GM21447 (cell line): ENCODE measurements around the gene NPLOC4.
"Not testable (repeated sequence)": the region's sequence is repeated elsewhere in the genome, so short reads cannot be mapped to it uniquely, and the experiment has no call there.

Experiments used
- ATAC-seq: cut with Tn5 transposase; IDR thresholded peaks from one replicate; pipeline ENCODE4 v1.9.1; 2021; ENCODE audit not compliant: unreplicated experiment

The NPLOC4 gene

GRCh38 chr17:81535480-81536298, 101.2 kb downstream of the NPLOC4 start:
- no peak for ATAC-seq

DNA sequence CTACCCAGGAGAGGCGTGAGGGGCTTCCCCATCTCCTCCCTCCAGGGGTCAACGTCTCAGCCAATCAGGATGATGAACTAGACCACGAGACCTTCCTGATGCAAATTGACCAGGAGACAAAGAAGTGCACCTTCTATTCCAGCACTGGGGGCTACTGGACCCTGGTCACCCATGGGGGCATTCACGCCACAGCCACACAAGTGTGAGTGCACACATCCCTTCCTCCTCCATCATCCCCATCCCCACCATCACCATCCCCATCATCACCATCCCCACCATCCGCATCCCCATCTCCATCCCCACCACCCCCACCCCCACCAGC, 101.9 kb downstream of the NPLOC4 start:
- no peak for ATAC-seq

GRCh38 chr17:81534157-81535006, 102.5 kb downstream of the NPLOC4 start:
- ATAC-seq, result no peak

- no peak for ATAC-seq
Measured at GRCh38 chr17:81533339-81534141, 103.4 kb downstream of the NPLOC4 start.

DNA sequence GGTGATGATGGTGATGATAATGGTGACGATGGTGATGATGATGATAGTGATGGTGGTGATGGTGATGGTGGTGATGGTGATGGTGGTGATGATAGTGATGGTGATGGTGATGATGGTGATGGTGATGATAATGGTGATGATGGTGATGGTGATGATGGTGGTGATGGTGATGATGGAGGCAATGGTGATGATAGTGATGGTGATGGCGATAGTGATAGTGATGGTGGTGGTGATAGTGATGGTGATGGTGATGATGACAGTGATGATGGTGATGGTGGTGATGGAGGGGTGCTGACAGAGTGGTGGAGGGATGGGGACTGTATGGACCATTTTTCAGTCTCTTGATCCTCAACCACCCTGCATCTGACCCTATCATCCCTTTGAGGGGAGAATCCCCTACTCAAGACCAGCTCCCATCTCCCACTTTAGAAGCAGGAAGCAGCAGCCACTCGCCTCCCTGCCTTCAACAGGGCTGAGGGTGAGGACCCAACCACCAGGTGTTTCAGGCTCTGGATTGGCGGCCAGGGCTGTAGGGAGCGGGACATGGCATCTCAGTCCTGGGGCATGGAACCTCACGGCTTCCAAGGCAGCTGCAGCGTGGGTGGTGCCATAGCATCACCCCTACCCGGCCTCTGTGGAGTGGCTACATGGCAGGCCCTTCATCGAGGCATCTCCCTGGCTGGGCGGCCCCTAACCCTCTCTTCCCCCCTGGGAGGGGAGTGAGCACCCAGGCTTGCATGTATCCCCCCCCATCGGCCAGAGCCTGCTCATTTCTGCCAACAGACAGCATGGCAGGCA, 104.2 kb downstream of the NPLOC4 start:
- ATAC-seq, result no peak

DNA sequence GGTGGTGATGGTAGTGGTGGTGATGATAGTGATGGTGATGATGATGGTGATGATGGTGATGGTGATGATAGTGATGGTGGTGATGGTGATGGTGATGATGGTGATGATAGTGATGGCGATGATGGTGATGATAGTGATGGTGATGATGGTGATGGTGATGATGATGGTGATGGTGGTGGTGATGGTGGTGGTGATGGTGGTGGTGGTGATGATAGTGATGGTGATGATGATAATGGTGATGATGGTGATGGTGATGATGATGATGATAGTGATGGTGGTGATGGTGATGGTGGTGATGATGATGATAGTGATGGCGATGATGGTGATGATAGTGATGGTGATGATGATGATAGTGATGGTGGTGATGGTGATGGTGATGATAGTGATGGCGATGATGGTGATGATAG, 104.9 kb downstream of the NPLOC4 start:
- ATAC-seq, result not testable (repeated sequence)

DNA sequence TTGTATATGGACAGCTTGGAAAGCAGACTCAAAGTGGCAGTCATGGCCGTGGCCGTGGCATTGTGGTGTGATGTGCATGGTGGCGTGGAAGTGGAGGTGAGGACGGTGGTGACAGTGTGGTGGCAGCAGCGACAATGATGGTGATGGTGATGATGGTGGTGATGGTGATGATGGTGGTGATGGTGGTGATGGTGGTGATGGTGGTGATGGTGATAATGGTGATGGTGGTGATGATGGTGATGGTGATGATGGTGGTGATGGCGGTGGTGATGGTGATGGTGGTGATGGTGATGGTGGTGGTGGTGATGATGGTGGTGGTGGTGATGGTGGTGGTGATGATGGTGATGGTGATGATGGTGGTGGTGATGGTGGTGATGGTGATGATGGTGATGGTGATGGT, 105.9 kb downstream of the NPLOC4 start:
- not testable (repeated sequence) for ATAC-seq

DNA sequence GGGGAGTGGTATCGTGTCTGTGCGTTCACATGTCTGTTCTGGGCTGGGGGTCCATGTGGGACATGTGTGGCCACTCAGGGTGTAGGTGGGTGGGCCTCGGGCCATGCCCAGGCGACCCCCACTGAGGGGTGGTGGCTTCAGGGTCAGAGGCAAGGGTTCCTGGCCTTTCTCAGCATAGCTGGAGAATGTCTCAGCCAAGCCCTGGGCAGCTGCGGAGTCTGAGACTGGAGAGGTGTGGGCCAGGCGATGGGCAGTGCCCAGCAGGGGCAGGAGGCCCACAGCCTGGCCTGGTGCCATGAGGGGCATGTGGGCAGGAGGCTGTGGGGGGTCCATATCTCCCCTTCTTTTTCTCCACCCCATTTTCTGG, 107.5 kb downstream of the NPLOC4 start:
- ATAC-seq, result no peak

DNA sequence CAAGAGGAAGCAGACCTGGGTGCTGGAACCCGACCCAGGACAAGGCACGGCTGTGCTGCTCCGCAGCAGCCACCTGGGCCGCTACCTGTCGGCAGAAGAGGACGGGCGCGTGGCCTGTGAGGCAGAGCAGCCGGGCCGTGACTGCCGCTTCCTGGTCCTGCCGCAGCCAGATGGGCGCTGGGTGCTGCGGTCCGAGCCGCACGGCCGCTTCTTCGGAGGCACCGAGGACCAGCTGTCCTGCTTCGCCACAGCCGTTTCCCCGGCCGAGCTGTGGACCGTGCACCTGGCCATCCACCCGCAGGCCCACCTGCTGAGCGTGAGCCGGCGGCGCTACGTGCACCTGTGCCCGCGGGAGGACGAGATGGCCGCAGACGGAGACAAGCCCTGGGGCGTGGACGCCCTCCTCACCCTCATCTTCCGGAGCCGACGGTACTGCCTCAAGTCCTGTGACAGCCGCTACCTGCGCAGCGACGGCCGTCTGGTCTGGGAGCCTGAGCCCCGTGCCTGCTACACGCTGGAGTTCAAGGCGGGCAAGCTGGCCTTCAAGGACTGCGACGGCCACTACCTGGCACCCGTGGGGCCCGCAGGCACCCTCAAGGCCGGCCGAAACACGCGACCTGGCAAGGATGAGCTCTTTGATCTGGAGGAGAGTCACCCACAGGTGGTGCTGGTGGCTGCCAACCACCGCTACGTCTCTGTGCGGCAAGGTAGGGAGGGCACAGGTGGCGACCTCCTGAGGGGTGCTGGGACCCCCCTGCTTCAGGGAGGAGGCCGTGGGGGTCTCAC, 108.1 kb downstream of the NPLOC4 start:
- no peak for ATAC-seq

- ATAC-seq, result no peak
Measured at GRCh38 chr17:81528384-81528650, 108.6 kb downstream of the NPLOC4 start.

DNA sequence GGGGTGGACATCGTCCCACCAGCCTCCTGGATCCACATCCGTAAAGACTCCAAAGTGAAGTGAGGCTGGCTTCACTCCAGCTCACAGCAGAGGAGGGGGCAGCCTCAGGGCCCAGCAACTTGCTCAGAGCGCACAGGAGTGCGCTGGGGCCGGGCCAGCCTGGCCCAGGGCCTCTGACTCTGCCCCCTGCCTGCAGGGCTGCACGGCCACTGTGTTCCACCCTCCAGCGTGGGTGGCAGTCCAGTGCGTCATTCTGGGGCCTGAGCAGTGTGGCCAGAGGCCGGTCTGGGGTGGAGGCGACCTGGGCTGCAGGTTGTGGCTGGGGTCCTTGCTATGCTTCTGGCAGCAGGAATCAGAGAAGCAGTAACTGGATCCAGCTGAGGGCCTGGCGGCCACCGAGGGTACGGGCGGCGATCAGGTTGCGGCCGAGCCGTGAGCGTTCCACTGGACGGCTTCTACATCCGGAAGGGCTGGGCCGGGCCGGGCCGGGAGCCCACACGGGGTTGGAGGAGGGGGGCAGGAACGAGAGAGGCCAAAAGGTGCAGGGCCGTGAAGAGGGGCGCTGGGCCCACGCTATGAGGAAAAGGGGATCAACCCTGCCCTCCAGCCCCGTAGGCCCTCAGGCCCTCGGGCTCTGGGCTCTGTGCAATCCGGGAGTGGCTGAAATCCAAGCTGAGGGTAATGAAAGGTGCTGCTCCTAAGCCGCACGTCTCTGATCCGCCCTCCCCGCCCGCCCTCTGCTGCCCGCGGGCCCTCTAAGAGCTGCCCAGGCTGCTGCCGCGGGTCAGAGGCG, 109.1 kb downstream of the NPLOC4 start, which contains the start of gene FSCN2:
Gene FSCN2 (plus strand): TSS at position 787 of the 793 bp plus-strand sequence. CDS start 155 bp downstream, outside the sequence.
- ATAC-seq, result no peak

DNA sequence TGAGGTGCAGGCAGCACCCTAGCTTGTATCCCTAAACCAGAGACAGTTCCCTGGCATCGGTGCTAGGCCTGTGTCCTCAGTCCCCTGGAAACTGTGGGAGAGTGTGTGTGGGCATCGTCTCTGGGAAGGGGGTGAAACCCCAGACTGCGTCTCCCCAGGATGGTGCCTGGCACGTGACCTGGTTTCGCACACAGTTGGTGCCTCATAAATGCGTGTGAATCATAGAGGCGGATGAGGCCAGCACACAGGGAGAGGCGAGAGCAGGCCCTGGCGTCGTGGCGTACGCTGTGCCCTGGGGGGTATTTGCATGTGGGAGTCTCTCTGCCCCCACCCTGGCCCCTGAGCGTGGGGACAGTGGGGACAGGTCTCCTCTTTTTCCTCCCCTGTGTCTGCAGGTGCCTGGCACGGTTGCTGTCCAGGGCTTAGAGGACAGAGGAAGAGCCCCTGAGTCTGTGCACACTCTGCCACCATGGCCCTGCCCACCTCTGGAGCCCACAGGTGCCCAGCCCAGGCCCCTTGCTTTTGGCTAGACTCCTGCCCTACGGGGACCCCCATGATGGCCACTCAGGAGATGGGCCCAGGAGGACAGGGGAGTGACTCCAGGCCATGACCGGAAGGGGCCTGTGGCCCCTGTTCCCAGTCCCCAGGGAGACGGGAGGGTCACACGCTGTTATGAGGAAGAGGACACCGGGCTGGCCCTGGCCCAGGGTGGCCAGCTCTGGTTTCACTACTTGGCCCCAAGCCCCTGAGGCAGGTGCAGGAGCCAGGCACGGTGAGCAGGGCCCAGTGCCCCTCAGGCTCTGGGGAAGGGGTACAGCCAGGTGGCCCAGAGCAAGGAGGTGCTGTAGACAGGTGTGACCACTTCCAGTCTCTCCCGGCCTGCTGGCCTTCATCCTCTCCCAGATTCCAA, 110.0 kb downstream of the NPLOC4 start:
- no peak for ATAC-seq

GRCh38 chr17:81524865-81525159, 112.1 kb downstream of the NPLOC4 start:
- ATAC-seq, result no peak

DNA sequence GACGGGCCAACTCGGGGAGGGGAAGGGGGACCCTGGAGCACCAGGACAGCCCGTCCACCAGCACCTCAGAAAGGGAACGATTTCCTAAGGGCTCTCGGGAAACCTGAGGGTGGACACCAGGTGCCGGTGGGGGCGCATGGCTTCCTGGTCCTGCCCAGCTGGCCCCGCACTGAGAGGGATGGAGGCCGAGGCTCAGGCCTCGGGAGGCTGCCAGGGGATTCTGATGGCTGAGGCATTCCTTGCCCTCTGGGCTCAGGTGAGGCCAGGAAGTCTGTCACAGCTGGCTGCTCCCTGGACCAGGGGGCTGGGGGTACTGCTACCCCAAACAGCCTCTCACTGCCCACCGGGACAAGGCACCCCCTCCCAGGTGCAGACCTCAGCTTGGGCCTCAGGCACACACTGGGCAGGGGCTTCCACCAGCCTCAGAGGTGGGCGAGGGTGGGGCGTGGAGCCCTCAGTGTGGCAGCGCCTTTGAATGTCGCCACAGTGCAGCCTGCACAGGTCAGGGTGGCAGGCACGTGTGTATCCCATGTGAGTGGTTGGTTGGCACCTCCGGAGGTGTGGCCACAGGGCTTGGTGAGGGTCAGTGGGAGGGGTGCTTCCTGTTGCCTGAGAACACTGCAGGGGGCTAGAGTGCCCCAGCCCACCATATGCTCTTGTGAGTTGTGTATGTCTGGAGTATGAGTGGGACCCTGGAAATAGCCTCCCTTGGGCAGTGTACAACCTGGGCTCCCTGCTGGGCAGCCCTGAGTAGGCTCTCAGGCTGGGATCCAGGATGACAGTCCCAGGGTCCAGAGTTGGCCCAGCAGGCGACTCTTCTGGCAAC, 112.7 kb downstream of the NPLOC4 start:
- no peak for ATAC-seq

GRCh38 chr17:81523402-81524038, 113.4 kb downstream of the NPLOC4 start:
- no peak for ATAC-seq

- ATAC-seq, result no peak
Measured at GRCh38 chr17:81522491-81523401, 114.2 kb downstream of the NPLOC4 start.
